Myocyte (in vitro differentiated cells): ENCODE measurements around the gene CALCA. TPM values are rescaled to one million over a fixed set of nuclear protein-coding genes. Genes with fewer than 3 reads are reported as not detected.

Experiments used
- DNase-seq: peaks from one replicate; pipeline ENCODE4 v3.0.0-alpha.2; 2012; ENCODE audit warnings: low read depth
- total RNA-seq: library from RNA; depleted of rRNA; stranded (reverse); fragments of >200 nt; gene quantifications from 2 replicates; pipeline ENCODE4 v1.2.3, GENCODE V29; 2014

The CALCA gene
- total RNA-seq, 1 donor from 2014 or later, result not detected

- no peak for DNase-seq
These were observed 22.6 kb downstream of the CALCA start for GRCh38 chr11:14949437-14950147.

GRCh38 chr11:14942745-14943144, 29.4 kb downstream of the CALCA start:
- no peak for DNase-seq

DNA sequence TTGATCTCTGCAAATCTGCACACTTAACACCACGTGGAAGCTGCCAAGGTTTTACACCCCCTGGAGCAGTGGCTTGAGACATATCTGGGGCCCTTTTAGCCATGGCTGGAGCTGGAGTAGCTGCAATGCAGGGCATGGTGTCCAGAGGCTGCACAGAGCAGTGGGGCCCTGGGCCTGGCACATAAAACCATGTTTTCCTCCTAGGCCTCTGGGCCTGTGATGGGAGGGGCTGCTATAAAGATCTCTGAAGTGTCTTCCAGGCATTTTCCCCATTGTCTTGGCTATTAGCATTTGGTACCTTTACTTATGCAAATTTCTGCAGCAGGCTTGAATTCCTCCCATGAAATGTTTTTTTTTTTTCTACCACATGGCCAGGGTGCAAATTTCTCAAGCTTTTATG, 33.2 kb downstream of the CALCA start:
- DNase-seq, result no peak

GRCh38 chr11:14934641-14935351, 37.4 kb downstream of the CALCA start:
- DNase-seq, result no peak

GRCh38 chr11:14932447-14932846, 39.7 kb downstream of the CALCA start:
- DNase-seq, result no peak

DNA sequence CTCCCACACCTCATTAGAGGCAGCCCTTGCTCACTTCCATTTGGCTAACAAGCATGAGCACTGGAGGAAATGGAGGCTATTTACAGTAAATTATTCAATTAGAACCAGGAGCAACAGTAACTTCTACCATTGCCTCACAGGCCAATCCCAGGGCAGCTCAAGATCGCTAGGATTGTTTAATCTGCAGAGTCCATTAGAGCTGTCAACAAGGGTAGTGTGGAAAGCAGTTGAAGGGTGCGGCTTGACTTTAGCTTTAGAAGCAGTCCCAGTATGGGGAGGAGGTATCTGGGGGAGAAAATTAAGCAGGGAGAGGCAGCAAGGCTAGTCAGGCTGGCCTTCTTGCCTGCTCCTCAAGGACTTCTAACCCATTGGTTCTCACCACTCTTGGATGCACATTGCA, 41.8 kb downstream of the CALCA start:
- DNase-seq, result no peak

DNA sequence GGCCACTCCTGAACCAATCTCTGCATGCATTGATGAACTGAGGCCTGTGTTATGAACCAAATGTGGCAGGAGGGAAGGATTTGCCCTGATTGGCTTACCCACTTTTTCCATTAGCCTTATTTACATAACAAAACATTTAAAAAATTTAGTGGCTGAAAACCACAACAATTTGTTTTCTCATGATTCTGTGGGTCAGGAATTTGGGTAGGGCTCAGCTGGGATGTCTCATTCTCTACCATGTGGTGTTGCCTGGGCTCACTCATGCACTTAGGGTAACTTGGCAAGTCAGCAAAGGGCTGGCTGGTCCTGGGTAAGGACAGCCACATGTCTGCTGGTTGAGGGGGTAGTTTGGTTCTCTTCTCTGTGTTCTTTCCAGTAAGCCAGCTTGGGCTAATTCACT, 45.0 kb downstream of the CALCA start:
- DNase-seq, result peak; percentile 83

DNA sequence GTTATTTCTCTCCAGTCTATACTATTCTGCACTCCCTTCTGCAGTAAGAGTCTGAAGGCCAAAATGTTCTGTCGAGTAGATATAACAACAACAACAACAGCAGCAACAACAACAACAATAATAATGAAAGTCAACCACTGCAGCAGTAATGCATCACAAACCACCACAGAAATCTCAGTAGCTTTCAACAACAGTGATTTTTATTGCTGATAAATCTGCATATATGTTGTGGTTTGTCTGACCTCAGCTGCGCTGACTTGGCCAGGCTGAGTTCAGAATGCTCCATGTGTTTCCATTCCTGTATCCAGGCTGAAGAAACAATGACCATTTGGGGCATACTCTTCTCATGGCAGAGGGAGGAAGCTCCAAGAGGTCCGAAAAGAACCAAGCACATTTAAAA, 47.8 kb downstream of the CALCA start:
- DNase-seq, result no peak

Other genes with a start within 250 kb of the CALCA start
- 7.2 and 8.8 TPM in 2 replicates for gene CYP2R1, start 80.1 kb downstream of the CALCA start, total RNA-seq
- not detected in 2 replicates for gene CALCB, start 101.2 kb upstream of the CALCA start, total RNA-seq
- gene INSC, start 142.6 kb upstream of the CALCA start, total RNA-seq, result not detected in 2 replicates